GM19463 (cell line): ENCODE data around the gene KLC4.
"Not testable (repeated sequence)": the region's sequence is repeated elsewhere in the genome, so short reads cannot be mapped to it uniquely, and the experiment has no call there.

Experiments used
- ATAC-seq: cut with Tn5 transposase; IDR thresholded peaks from one replicate; pipeline ENCODE4 v1.9.1; 2021; ENCODE audit warnings: mild to moderate bottlenecking, moderate library complexity; ENCODE audit not compliant: unreplicated experiment

The KLC4 gene

GRCh38 chr6:43060755-43061633 lies 1.6 kb downstream of the KLC4 start:
- ATAC-seq = no peak

GRCh38 chr6:43061861-43062260 lies 2.4 kb downstream of the KLC4 start:
- ATAC-seq = no peak

- no peak for ATAC-seq
Measured at GRCh38 chr6:43062818-43063217, 3.4 kb downstream of the KLC4 start.

- no peak for ATAC-seq
Measured at GRCh38 chr6:43070028-43070632, 10.7 kb downstream of the KLC4 start.

GRCh38 chr6:43074847-43075669 lies 15.6 kb downstream of the KLC4 start:
- no peak for ATAC-seq

- no peak for ATAC-seq
Measured at GRCh38 chr6:43075670-43076463, 16.4 kb downstream of the KLC4 start, which contains the start of gene PTK7. Gene PTK7 (plus strand): TSS chr6:43076314. CDS start chr6:43076489, 175 bp downstream.

GRCh38 chr6:43076464-43077332 lies 17.3 kb downstream of the KLC4 start:
- ATAC-seq = no peak

GRCh38 chr6:43077333-43077809 lies 17.9 kb downstream of the KLC4 start:
- no peak for ATAC-seq

- ATAC-seq = no peak
Measured at GRCh38 chr6:43077981-43078511, 18.6 kb downstream of the KLC4 start.

- no peak for ATAC-seq
Measured at GRCh38 chr6:43078691-43079090, 19.3 kb downstream of the KLC4 start.

GRCh38 chr6:43081043-43081442 lies 21.6 kb downstream of the KLC4 start:
- no peak for ATAC-seq

GRCh38 chr6:43081922-43082321 lies 22.5 kb downstream of the KLC4 start:
- not testable (repeated sequence) for ATAC-seq

- ATAC-seq = no peak
Measured at GRCh38 chr6:43082806-43083655, 23.6 kb downstream of the KLC4 start.

GRCh38 chr6:43086022-43086658 lies 26.7 kb downstream of the KLC4 start:
- no peak for ATAC-seq

- no peak for ATAC-seq
Measured at GRCh38 chr6:43088654-43089056, 29.2 kb downstream of the KLC4 start.

- ATAC-seq = no peak
Measured at GRCh38 chr6:43089467-43089866, 30.0 kb downstream of the KLC4 start.

GRCh38 chr6:43089874-43090558 lies 30.6 kb downstream of the KLC4 start:
- ATAC-seq = no peak
